WERI-Rb-1 (cell line): ENCODE data around the gene TGFBRAP1.

Source experiments
- DNase-seq: peaks from one replicate; pipeline ENCODE4 v3.0.0-alpha.2; 2020
- H3K27ac ChIP-seq: fragments of 250-450 bp; sonication (Bioruptor Pico); 2 replicates; pipeline ENCODE4 v1.5.1; 2020; ENCODE audit warnings: mild to moderate bottlenecking, moderate library complexity
- H3K27me3 ChIP-seq: fragments of 250-450 bp; sonication (Bioruptor Pico); 2 replicates; pipeline ENCODE4 v1.5.1; 2021; ENCODE audit warnings: mild to moderate bottlenecking, low read depth, moderate library complexity; ENCODE audit not compliant: insufficient read depth, severe bottlenecking
- H3K36me3 ChIP-seq: fragments of 250-450 bp; sonication (Bioruptor Pico); 2 replicates; pipeline ENCODE4 v1.5.1; 2020; ENCODE audit warnings: mild to moderate bottlenecking, moderate library complexity
- H3K4me3 ChIP-seq: 2 replicates; pipeline ENCODE4 v1.5.1; 2011; ENCODE audit warnings: low read depth, mild to moderate bottlenecking, control low read depth, low read length
- H3K9me3 ChIP-seq: fragments of 250-450 bp; sonication (Bioruptor Pico); 2 replicates; pipeline ENCODE4 v1.5.1; 2021; ENCODE audit warnings: mild to moderate bottlenecking, moderate library complexity; ENCODE audit not compliant: severe bottlenecking
- TF ChIP-seq, protein P1 (sequence below): IDR thresholded peaks from 2 replicates; pipeline ENCODE4 v1.5.1; 2011; ENCODE audit warnings: low read depth, mild to moderate bottlenecking, control low read depth, inconsistent platforms, low read length

The TGFBRAP1 gene, protein sequence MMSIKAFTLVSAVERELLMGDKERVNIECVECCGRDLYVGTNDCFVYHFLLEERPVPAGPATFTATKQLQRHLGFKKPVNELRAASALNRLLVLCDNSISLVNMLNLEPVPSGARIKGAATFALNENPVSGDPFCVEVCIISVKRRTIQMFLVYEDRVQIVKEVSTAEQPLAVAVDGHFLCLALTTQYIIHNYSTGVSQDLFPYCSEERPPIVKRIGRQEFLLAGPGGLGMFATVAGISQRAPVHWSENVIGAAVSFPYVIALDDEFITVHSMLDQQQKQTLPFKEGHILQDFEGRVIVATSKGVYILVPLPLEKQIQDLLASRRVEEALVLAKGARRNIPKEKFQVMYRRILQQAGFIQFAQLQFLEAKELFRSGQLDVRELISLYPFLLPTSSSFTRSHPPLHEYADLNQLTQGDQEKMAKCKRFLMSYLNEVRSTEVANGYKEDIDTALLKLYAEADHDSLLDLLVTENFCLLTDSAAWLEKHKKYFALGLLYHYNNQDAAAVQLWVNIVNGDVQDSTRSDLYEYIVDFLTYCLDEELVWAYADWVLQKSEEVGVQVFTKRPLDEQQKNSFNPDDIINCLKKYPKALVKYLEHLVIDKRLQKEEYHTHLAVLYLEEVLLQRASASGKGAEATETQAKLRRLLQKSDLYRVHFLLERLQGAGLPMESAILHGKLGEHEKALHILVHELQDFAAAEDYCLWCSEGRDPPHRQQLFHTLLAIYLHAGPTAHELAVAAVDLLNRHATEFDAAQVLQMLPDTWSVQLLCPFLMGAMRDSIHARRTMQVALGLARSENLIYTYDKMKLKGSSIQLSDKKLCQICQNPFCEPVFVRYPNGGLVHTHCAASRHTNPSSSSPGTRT

GRCh38 chr2:105329561-105330495 lies at the start of gene TGFBRAP1:
Gene TGFBRAP1 (minus strand): TSS chr2:105329735. CDS start chr2:105308301, 21,434 bp downstream.
- H3K4me3 ChIP-seq: peak within 1 kb of the TSS; percentile 69
- no peaks in the 10 kb centered on the region for H3K27me3 ChIP-seq
- TF ChIP-seq, protein P1, sequence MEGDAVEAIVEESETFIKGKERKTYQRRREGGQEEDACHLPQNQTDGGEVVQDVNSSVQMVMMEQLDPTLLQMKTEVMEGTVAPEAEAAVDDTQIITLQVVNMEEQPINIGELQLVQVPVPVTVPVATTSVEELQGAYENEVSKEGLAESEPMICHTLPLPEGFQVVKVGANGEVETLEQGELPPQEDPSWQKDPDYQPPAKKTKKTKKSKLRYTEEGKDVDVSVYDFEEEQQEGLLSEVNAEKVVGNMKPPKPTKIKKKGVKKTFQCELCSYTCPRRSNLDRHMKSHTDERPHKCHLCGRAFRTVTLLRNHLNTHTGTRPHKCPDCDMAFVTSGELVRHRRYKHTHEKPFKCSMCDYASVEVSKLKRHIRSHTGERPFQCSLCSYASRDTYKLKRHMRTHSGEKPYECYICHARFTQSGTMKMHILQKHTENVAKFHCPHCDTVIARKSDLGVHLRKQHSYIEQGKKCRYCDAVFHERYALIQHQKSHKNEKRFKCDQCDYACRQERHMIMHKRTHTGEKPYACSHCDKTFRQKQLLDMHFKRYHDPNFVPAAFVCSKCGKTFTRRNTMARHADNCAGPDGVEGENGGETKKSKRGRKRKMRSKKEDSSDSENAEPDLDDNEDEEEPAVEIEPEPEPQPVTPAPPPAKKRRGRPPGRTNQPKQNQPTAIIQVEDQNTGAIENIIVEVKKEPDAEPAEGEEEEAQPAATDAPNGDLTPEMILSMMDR: no peak
- H3K9me3 ChIP-seq: no peaks in the 10 kb centered on the region
- H3K36me3 ChIP-seq: peaks cover 8% of the 10 kb centered on the region
- peak within 1 kb of the TSS; percentile 95 for H3K27ac ChIP-seq
- peak; percentile 42 for DNase-seq

- H3K9me3 ChIP-seq: no peaks in the 10 kb centered on the region
- peaks cover 3% of the 10 kb centered on the region; the same call in 1 of the 2 replicates for H3K36me3 ChIP-seq
- no peak overlapping the region for H3K27ac ChIP-seq
- H3K4me3 ChIP-seq: no peak overlapping the region
- TF ChIP-seq, protein P1: no peak
- H3K27me3 ChIP-seq: no peaks in the 10 kb centered on the region
- DNase-seq: no peak
Measured at GRCh38 chr2:105378921-105379383, 49.4 kb upstream of the TGFBRAP1 start.

- DNase-seq: no peak
- Histone ChIP-seq H3K36me3 (no peaks in the 10 kb centered on the region), H3K27me3 (no peaks in the 10 kb centered on the region), H3K27ac (no peak overlapping the region), H3K9me3 (no peaks in the 10 kb centered on the region), H3K4me3 (no peak overlapping the region)
- TF ChIP-seq, protein P1: no peak
Measured at GRCh38 chr2:105378276-105378840, 48.8 kb upstream of the TGFBRAP1 start.

DNA sequence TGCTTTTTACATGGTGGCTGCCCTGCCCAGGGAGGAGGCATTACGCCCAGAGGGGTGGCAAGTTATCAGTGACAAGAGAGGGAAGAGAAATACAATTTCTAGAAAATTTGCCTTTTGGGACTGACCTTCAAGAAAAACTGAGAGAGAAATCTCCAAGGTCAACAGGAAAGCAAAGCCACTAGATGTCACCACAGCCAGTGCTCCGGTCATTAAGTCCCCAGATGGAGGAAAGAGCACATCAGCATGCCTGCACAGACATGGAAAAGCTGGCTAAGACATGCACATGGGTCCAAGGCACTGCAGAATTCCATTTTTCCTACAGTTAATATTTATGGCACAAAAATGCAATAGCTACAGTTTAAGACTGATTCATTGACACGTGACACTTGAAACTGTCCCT lies 48.3 kb upstream of the TGFBRAP1 start:
- TF ChIP-seq, protein P1: peak; percentile 44; the same call in 1 of the 2 replicates
- H3K4me3 ChIP-seq: no peak overlapping the region
- H3K27ac ChIP-seq: no peak overlapping the region
- no peak for DNase-seq
- H3K27me3 ChIP-seq: no peaks in the 10 kb centered on the region
- H3K9me3 ChIP-seq: no peaks in the 10 kb centered on the region
- H3K36me3 ChIP-seq: no peaks in the 10 kb centered on the region

DNA sequence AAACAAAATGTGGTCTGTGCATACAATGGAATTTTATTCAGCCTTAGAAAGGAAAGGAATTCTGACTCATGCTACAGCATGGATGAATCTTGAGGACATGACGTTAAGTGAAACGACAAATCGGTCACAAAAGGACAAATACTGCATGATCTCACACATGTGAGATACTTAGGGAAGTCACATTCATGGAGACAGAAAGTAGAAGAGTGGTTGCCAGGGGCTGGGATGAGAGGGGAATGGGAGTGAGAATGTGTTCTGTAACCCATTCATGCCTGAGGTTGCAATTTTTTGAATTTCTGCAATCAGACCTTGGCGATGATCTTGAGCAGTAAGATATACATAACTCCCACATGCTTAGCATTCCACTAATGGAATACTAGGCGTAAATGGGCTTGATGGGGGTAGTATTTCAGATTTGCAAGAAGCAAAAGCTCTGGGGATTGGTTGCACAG lies 47.3 kb upstream of the TGFBRAP1 start:
- H3K27me3 ChIP-seq: no peaks in the 10 kb centered on the region
- H3K36me3 ChIP-seq: no peaks in the 10 kb centered on the region
- TF ChIP-seq, protein P1: no peak
- DNase-seq: no peak
- H3K9me3 ChIP-seq: no peaks in the 10 kb centered on the region
- no peak overlapping the region for H3K27ac ChIP-seq
- no peak overlapping the region for H3K4me3 ChIP-seq
